HG03045 (cell line): Measurements from ENCODE around the gene TNC.
A peak's percentile ranks its signal among the peaks of the same experiment; 100 is the strongest.

Source experiments
- ATAC-seq: cut with Tn5 transposase; IDR thresholded peaks from one replicate; pipeline ENCODE4 v1.9.1; 2021; ENCODE audit warnings: mild to moderate bottlenecking, moderate library complexity; ENCODE audit not compliant: unreplicated experiment

The TNC gene

DNA sequence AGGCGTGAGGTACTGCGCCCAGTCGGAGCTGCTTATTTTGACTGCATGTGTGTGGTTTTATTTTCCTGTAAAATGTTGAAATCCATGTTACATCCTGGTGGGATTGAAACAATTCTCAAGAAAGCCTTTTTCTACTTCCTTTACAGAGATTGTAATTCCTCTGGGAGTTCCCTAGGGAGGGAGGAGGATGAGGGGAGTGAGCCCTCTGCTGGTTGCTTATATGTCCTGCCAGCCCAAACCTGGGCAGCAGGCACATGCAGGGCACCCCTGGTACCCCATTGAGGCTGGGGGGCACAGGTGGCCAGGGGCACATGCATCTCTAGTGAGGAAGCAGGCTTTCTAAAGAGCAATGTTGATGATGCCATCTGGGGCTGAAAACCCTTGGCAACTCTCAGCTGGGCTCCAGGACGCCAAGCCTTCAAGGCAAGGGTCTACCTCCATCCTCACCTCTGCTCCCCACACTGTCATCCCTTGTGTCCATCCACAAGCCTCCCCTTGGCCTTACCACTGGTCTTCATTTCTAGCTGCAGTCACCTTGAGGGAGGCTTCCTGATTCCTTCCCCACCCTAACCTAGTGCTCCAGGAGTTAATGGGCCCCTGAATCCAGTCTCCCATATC lies 102.8 kb downstream of the TNC start:
- ATAC-seq, result no peak

GRCh38 chr9:115014438-115014837 lies 103.5 kb downstream of the TNC start:
- no peak for ATAC-seq

- no peak for ATAC-seq
Observed at GRCh38 chr9:115013998-115014397, 104.0 kb downstream of the TNC start.

DNA sequence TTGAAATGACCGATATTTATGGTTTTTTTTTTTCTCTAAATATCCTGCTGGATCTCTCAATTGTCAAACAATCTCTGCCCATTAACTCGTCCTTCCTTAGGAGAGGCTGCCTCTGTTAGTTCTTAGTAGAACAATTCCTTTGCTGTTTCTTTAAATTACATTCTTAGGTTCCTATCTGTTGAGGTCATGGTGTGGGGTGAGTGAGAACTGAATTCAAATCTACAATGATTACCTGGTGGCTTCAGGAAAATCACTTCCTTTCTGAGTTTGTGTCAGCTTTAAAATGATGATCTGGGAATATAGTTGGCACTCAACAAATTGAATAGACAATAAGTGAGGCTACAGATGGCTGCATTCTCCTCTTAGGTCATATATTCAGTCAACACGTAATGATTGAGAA lies 105.5 kb downstream of the TNC start:
- no peak for ATAC-seq

DNA sequence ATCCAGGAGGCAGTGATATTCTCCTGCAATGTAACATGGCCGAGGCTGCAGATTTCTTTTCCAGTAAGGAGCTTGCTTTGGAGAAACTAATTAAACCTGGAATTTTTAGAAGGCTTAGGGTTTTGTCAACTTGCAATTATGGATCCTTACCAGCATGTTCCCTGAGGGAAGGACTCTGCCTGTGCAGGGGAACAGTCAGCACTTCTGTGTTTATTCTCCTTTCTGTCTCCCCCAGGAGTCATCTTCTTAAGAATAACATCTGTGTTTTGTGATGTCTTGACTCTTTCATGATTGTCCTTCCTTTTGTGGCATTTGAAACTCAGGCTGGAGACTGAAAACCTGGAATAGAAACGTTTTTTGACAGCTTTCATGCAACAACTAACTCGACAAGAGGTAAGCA lies 107.1 kb downstream of the TNC start:
- no peak for ATAC-seq

GRCh38 chr9:115008536-115009270 lies 109.3 kb downstream of the TNC start:
- no peak for ATAC-seq

DNA sequence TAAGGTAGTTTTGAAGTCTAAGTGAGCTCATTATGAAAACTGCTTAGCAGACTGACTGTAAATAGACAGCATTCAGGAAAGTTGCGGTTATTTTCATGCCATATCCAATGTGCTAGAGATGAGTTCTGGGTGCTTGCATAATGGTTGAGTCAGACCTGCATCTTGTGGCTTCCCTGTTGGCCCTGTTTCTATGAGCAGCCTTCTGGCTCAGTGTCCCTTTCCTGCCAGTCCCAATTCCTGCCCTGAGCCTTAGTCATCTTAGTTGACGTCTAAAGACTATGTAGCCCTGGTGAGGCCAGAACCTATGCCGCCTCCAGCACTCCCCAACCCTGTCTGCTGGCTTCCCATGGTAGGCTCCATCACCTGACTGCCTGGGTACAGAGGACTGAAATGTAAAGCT lies 111.3 kb downstream of the TNC start:
- ATAC-seq, result no peak

DNA sequence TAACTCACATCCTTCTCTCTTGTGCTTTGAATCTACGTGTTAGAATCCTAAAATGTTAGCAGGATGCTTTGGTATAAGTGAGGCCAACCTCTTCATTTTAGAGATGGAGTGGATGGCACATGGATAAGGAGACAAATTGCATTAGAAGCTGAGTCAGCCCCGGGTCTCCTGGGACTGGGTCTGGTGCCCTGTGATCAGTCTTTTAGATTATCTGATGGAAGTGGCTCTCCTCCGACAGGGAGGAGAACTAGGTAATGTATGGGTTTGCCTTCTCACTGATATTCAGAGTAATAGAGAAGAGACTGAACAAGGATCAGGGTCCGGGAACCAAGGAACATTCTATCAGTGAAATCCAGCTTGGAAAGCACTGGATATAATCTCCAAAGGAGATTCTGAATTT lies 112.6 kb downstream of the TNC start:
- ATAC-seq, result no peak

DNA sequence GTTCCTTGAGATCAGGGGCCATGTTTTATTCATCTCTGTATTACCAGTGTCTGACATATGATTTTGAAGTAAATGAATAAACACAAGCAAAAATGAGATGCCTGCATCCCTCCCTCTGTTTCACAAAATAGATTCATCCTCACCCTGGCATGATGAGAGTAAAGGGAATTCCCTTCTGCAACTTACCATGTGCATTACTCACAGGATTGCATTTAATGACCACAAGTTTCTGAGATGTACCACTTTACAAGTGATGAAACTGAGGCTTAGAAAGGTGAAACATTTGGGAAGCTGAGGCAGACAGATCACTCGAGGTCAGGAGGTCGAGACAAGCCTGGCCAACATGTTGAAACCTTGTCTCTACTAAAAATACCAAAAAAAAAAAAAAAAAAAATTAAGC lies 113.4 kb downstream of the TNC start:
- no peak for ATAC-seq

GRCh38 chr9:115002371-115003120 lies 115.4 kb downstream of the TNC start:
- no peak for ATAC-seq

- ATAC-seq, result peak; percentile 59
Observed at GRCh38 chr9:115000217-115000639, 117.7 kb downstream of the TNC start.

- ATAC-seq, result no peak
Observed at GRCh38 chr9:114998326-114998725, 119.6 kb downstream of the TNC start.

DNA sequence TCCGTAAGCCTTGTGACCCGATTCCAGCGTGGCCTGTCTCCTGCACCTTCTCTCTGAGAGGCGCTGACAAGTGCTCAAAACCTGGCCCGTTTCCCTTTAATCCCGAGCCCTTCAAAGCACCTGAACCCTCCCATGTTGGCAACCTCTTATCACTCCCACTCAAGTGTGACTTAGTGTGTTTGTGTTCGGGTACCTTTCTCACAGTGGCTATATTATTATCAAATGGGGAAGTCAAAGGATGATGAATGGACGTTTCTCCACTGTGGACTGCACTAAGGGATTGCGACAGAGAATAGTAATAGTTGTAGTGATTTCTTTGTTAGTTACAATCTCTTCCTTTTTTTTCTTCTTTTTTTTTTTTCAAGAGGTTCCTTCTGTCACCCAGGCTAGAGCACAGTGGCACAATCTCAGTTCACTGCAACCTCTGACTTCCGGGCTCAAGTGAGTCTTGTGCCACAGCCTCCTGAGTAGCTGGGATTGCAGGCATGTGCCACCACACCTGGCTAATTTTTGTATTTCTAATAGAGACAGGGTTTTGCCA lies 122.2 kb downstream of the TNC start:
- no peak for ATAC-seq

DNA sequence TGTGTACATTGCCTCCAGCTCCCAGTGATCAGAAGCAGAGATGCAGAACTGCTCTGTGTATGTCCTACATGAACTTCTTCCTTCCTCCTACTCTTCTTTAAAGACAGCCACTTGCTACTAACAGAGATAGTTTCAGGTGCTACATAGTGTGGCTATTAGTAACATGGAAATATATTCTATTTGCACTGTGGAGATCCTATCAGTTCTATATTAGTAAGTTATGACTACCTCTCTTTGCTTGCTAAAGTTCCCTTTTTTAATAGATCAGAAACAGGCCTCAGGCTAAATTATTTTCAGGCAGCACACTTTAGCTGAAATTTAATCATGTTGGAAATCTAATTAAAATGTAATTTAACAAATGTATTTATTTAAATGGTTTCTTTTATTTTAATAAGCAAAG lies 123.2 kb downstream of the TNC start:
- ATAC-seq, result no peak

- no peak for ATAC-seq
Observed at GRCh38 chr9:114991861-114992260, 126.1 kb downstream of the TNC start.

DNA sequence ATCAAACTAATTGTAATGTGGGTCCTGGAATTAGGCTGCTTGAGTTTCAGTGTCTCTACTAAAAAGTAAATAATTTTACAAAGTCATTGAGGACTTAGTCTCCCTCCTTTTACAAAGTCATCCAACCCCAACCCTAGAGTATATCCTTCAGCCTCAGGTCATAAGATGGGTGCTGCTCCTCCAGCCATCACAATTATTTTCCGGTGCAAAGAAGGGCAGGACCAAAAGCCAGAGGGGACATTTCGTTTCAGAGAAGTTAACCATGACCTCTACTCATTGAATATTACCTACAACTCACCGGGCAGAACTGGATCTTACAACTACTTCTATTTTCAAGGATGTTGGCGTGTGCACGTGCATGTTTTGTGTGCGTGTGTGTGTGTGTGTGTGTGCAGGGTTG lies 127.1 kb downstream of the TNC start:
- ATAC-seq, result no peak

GRCh38 chr9:114989600-114990410 lies 128.2 kb downstream of the TNC start:
- ATAC-seq, result no peak

GRCh38 chr9:114988962-114989599 lies 128.9 kb downstream of the TNC start:
- peak; percentile 79 for ATAC-seq

GRCh38 chr9:114987116-114987515 lies 130.8 kb downstream of the TNC start:
- no peak for ATAC-seq

GRCh38 chr9:114985959-114986501 lies 131.9 kb downstream of the TNC start:
- ATAC-seq, result no peak
